Neural cell (in vitro differentiated cells): Measurements from ENCODE around the gene NME7. TPM values are rescaled to one million over a fixed set of nuclear protein-coding genes. Genes with fewer than 3 reads are reported as not detected.
A peak's percentile ranks its signal among the peaks of the same experiment; 100 is the strongest.

Source experiments
- H2AFZ ChIP-seq: fragments of 200-600, 300-800 bp; sonication (generic), shearing (Covaris generic); 2 replicates; pipeline ENCODE4 v1.6.0; 2014; ENCODE audit warnings: low read depth, mild to moderate bottlenecking, antibody characterized with exemption, low read length, moderate library complexity
- H3F3A ChIP-seq: fragments of 200-600 bp; shearing (Covaris generic); 2 replicates; pipeline ENCODE4 v1.6.1; 2016; ENCODE audit warnings: mild to moderate bottlenecking, moderate library complexity, mixed read lengths, antibody characterized with exemption, low read length; ENCODE audit not compliant: insufficient read depth, poor library complexity, severe bottlenecking
- H3K27ac ChIP-seq: fragments of 200-600, 300-800 bp; sonication (generic), shearing (Covaris generic); 2 replicates; pipeline ENCODE4 v1.5.1; 2014; ENCODE audit warnings: mild to moderate bottlenecking, low read length, moderate library complexity
- H3K27me3 ChIP-seq: fragments of 300-800, 200-600 bp; sonication (generic), shearing (Covaris generic); 2 replicates; pipeline ENCODE4 v1.6.0; 2014; ENCODE audit warnings: mild to moderate bottlenecking, low read depth, low read length, moderate library complexity; ENCODE audit not compliant: insufficient read depth
- H3K36me3 ChIP-seq: fragments of 300-800, 200-600 bp; sonication (generic), shearing (Covaris generic); 2 replicates; pipeline ENCODE4 v1.5.1; 2014; ENCODE audit warnings: mild to moderate bottlenecking, antibody characterized with exemption, low read length, moderate library complexity; ENCODE audit not compliant: insufficient read depth
- H3K4me2 ChIP-seq: fragments of 300-800, 200-600 bp; sonication (generic), shearing (Covaris generic); 2 replicates; pipeline ENCODE4 v1.6.0; 2014; ENCODE audit warnings: mild to moderate bottlenecking, low read length
- H3K4me3 ChIP-seq: fragments of 300-800, 200-600 bp; sonication (generic), shearing (Covaris generic); 2 replicates; pipeline ENCODE4 v1.5.1; 2014; ENCODE audit warnings: mild to moderate bottlenecking, low read length, moderate library complexity
- H3K79me2 ChIP-seq: fragments of 200-600 bp; shearing (Covaris generic); replicated peaks from 2 replicates; pipeline ENCODE4 v1.6.0; 2014; ENCODE audit warnings: mild to moderate bottlenecking, low read length, moderate library complexity; ENCODE audit not compliant: insufficient read depth
- H3K9ac ChIP-seq: fragments of 300-800, 200-600 bp; sonication (generic), shearing (Covaris generic); 2 replicates; pipeline ENCODE4 v1.6.1; 2016; ENCODE audit warnings: mild to moderate bottlenecking, low read length, mixed read lengths
- H3K9me2 ChIP-seq: fragments of 200-600 bp; shearing (Covaris generic); 2 replicates; pipeline ENCODE4 v1.6.1; 2016; ENCODE audit warnings: mild to moderate bottlenecking, low read length, mixed read lengths; ENCODE audit not compliant: insufficient read depth
- H3K9me3 ChIP-seq: fragments of 200-600, 300-800 bp; sonication (generic), shearing (Covaris generic); 2 replicates; pipeline ENCODE4 v1.6.1; 2016; ENCODE audit warnings: mild to moderate bottlenecking, mixed run types, low read length, moderate library complexity, mixed read lengths
- H4K20me1 ChIP-seq: fragments of 200-600 bp; shearing (Covaris generic); 2 replicates; pipeline ENCODE4 v1.6.1; 2016; ENCODE audit warnings: mild to moderate bottlenecking, mixed run types; ENCODE audit not compliant: insufficient read depth
- EP300 ChIP-seq: fragments of 450-650 bp; conservative IDR thresholded peaks from 2 replicates; pipeline ENCODE4 v1.6.1; 2014; ENCODE audit warnings: antibody characterized with exemption, mild to moderate bottlenecking, moderate library complexity; ENCODE audit not compliant: poor library complexity, severe bottlenecking
- EZH2 ChIP-seq: fragments of 200-600, 300-800 bp; shearing (Covaris generic), sonication (generic); IDR thresholded peaks from 2 replicates; pipeline ENCODE4 v1.6.1; 2014; ENCODE audit warnings: antibody characterized with exemption, low read length, borderline replicate concordance, mild to moderate bottlenecking; ENCODE audit not compliant: insufficient read depth, poor library complexity, severe bottlenecking
- MXI1 ChIP-seq: fragments of 450-650 bp; conservative IDR thresholded peaks from 2 replicates; pipeline ENCODE4 v1.6.1; 2014; ENCODE audit warnings: antibody characterized with exemption, mild to moderate bottlenecking; ENCODE audit not compliant: poor library complexity, severe bottlenecking
- POLR2AphosphoS5 ChIP-seq: IDR thresholded peaks from 2 replicates; pipeline ENCODE4 v1.6.1; 2012
- RAD21 ChIP-seq: fragments of 450-650 bp; conservative IDR thresholded peaks from 2 replicates; pipeline ENCODE4 v1.6.1; 2014; ENCODE audit warnings: antibody characterized with exemption, mild to moderate bottlenecking, moderate library complexity
- SMC3 ChIP-seq: fragments of 450-650 bp; conservative IDR thresholded peaks from 2 replicates; pipeline ENCODE4 v1.6.1; 2014; ENCODE audit warnings: antibody characterized with exemption, mild to moderate bottlenecking, moderate library complexity; ENCODE audit not compliant: poor library complexity
- TAF1 ChIP-seq: IDR thresholded peaks from 2 replicates; pipeline ENCODE4 v1.6.1; 2012; ENCODE audit warnings: low read depth
- polyA plus RNA-seq: library from polyadenylated mRNA; depleted of rRNA; stranded (reverse); fragments of >200 nt; gene quantifications from 2 replicates; pipeline ENCODE4 v1.2.3, GENCODE V29; 2014
- TF ChIP-seq, protein P1 (sequence below): IDR thresholded peaks from 2 replicates; pipeline ENCODE4 v1.6.1; 2012; ENCODE audit warnings: borderline replicate concordance
- TF ChIP-seq, protein P2 (sequence below): fragments of 450-650 bp; IDR thresholded peaks from 2 replicates; pipeline ENCODE4 v1.5.1; 2014; ENCODE audit warnings: antibody characterized with exemption, mild to moderate bottlenecking, moderate library complexity; ENCODE audit not compliant: poor library complexity, severe bottlenecking

NME7 gene
- polyA plus RNA-seq, 1 donor from 2014 or later = 42.4 TPM

DNA sequence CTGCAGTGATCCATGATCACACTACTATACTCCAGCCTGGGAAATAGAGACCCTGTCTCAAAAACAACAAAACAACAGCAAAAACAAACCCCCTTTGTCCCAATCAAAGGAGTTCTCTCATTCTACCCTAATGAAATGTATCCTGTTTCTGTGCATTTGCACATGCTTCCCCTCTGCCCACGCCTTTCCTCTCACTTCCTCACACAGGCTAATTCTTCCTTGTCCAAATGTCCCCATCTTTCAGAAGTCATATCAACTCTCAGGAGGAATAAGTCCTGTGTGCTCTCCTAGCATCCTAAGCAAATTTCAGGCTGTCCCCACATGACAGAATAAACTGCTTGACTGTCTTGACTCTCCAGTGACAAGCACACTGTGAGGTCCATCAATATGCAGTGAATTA is 269.2 kb downstream of the NME7 start:
- Histone ChIP-seq H3K4me3 (no peak overlapping the region), H3F3A (no peaks in the 10 kb centered on the region), H3K27ac (no peak overlapping the region), H4K20me1 (no peaks in the 10 kb centered on the region), H3K9me3 (no peaks in the 10 kb centered on the region), H3K36me3 (no peaks in the 10 kb centered on the region), H3K9me2 (no peaks in the 10 kb centered on the region), H2AFZ (no peak overlapping the region), H3K9ac (no peak overlapping the region), H3K4me2 (no peak overlapping the region), H3K79me2 (no peaks in the 10 kb centered on the region), H3K27me3 (no peaks in the 10 kb centered on the region)
- TF ChIP-seq, protein P1, sequence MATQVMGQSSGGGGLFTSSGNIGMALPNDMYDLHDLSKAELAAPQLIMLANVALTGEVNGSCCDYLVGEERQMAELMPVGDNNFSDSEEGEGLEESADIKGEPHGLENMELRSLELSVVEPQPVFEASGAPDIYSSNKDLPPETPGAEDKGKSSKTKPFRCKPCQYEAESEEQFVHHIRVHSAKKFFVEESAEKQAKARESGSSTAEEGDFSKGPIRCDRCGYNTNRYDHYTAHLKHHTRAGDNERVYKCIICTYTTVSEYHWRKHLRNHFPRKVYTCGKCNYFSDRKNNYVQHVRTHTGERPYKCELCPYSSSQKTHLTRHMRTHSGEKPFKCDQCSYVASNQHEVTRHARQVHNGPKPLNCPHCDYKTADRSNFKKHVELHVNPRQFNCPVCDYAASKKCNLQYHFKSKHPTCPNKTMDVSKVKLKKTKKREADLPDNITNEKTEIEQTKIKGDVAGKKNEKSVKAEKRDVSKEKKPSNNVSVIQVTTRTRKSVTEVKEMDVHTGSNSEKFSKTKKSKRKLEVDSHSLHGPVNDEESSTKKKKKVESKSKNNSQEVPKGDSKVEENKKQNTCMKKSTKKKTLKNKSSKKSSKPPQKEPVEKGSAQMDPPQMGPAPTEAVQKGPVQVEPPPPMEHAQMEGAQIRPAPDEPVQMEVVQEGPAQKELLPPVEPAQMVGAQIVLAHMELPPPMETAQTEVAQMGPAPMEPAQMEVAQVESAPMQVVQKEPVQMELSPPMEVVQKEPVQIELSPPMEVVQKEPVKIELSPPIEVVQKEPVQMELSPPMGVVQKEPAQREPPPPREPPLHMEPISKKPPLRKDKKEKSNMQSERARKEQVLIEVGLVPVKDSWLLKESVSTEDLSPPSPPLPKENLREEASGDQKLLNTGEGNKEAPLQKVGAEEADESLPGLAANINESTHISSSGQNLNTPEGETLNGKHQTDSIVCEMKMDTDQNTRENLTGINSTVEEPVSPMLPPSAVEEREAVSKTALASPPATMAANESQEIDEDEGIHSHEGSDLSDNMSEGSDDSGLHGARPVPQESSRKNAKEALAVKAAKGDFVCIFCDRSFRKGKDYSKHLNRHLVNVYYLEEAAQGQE = no peak
- TF ChIP-seq EZH2 (no peak), POLR2AphosphoS5 (no peak), SMC3 (no peak), TAF1 (no peak), EP300 (peak; percentile 35), MXI1 (no peak), RAD21 (no peak)

DNA sequence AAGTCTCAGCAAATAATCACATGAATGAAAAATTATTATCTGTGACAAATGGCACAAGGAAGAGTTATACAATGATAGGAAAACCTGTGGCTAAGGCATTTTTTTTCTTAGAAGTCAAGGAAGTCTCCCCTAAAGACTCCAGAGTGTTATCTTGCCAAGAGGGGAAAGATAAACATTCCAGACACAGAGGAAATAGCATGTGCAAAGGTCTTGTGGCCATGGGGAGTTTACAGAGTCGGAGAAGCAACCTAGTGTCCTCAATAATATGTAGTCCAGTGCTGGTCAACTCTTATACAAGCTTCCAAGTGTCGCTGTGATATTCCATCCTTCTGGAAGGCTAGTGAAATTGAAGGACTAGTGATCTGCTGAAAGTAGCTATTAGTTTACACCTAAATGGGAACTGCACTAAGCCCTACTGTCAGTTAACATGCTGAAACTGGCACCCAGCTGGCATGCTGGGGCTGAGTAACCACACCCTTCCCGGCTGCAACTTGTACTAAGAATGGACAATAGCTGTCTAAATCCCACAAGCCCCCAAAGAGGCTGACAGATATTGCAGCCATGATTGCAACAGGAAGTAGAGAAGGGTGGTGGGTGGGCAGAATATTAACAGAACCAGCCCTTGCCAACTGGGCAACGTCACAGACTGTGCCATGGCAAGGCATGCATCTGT is 272.6 kb downstream of the NME7 start:
- H3K9ac ChIP-seq = no peak overlapping the region
- H3K79me2 ChIP-seq = no peaks in the 10 kb centered on the region
- H3K4me3 ChIP-seq = no peak overlapping the region
- no peak overlapping the region for H3K27ac ChIP-seq
- no peaks in the 10 kb centered on the region for H3K9me2 ChIP-seq
- H3K9me3 ChIP-seq = no peaks in the 10 kb centered on the region
- no peak overlapping the region for H3K4me2 ChIP-seq
- TF ChIP-seq SMC3 (no peak), EP300 (no peak), TAF1 (no peak), RAD21 (no peak), POLR2AphosphoS5 (no peak), EZH2 (no peak), MXI1 (no peak)
- TF ChIP-seq, protein P1 = no peak
- TF ChIP-seq, protein P2, sequence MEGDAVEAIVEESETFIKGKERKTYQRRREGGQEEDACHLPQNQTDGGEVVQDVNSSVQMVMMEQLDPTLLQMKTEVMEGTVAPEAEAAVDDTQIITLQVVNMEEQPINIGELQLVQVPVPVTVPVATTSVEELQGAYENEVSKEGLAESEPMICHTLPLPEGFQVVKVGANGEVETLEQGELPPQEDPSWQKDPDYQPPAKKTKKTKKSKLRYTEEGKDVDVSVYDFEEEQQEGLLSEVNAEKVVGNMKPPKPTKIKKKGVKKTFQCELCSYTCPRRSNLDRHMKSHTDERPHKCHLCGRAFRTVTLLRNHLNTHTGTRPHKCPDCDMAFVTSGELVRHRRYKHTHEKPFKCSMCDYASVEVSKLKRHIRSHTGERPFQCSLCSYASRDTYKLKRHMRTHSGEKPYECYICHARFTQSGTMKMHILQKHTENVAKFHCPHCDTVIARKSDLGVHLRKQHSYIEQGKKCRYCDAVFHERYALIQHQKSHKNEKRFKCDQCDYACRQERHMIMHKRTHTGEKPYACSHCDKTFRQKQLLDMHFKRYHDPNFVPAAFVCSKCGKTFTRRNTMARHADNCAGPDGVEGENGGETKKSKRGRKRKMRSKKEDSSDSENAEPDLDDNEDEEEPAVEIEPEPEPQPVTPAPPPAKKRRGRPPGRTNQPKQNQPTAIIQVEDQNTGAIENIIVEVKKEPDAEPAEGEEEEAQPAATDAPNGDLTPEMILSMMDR = no peak
- H4K20me1 ChIP-seq = no peaks in the 10 kb centered on the region
- no peaks in the 10 kb centered on the region for H3K36me3 ChIP-seq
- H3K27me3 ChIP-seq = no peaks in the 10 kb centered on the region
- no peak overlapping the region for H2AFZ ChIP-seq
- H3F3A ChIP-seq = no peaks in the 10 kb centered on the region
